Suprapubic skin (tissue), 3 donors: Measurements from ENCODE around the gene RPUSD1.

ENCODE experiments used
- EP300 ChIP-seq: sonication (generic); formaldehyde crosslinking; IDR thresholded peaks from one replicate; pipeline ENCODE4 v1.6.1; 2017; ENCODE audit warnings: antibody characterized with exemption
- POLR2A ChIP-seq, 2 donors: fragments of 450-650 bp; IDR thresholded peaks; one replicate each; pipeline ENCODE4 v1.6.1; 2017; ENCODE audit warnings: antibody characterized with exemption in 2 of 2, mild to moderate bottlenecking in 2 of 2, moderate library complexity in 2 of 2
- TF ChIP-seq, protein P1 (sequence below), 2 donors: fragments of 200-600 bp in 1 of 2; fragments of 450-650 bp in 1 of 2; sonication (generic) in 1 of 2; IDR thresholded peaks; one replicate each; pipeline ENCODE4 v1.5.1; 2016 to 2019; ENCODE audit warnings: antibody characterized with exemption in 2 of 2, mild to moderate bottlenecking in 1 of 2, moderate library complexity in 1 of 2

GRCh38 chr16:802461-802860 lies 14.3 kb upstream of the RPUSD1 start:
- TF ChIP-seq, protein P1, sequence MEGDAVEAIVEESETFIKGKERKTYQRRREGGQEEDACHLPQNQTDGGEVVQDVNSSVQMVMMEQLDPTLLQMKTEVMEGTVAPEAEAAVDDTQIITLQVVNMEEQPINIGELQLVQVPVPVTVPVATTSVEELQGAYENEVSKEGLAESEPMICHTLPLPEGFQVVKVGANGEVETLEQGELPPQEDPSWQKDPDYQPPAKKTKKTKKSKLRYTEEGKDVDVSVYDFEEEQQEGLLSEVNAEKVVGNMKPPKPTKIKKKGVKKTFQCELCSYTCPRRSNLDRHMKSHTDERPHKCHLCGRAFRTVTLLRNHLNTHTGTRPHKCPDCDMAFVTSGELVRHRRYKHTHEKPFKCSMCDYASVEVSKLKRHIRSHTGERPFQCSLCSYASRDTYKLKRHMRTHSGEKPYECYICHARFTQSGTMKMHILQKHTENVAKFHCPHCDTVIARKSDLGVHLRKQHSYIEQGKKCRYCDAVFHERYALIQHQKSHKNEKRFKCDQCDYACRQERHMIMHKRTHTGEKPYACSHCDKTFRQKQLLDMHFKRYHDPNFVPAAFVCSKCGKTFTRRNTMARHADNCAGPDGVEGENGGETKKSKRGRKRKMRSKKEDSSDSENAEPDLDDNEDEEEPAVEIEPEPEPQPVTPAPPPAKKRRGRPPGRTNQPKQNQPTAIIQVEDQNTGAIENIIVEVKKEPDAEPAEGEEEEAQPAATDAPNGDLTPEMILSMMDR (IDR thresholded peaks at IDR 0.05), result no peak
- TF ChIP-seq POLR2A (IDR thresholded peaks at IDR 0.05), result no peak
- no peak for TF ChIP-seq EP300
